Transverse colon (tissue), 4 donors: Measurements from ENCODE around the gene NDST3. TPM values are rescaled to one million over a fixed set of nuclear protein-coding genes. Genes with fewer than 3 reads are reported as not detected.

Experiments used
- DNase-seq: peaks from one replicate; pipeline ENCODE4 v3.0.0-alpha.2; 2019
- H3K27ac ChIP-seq, 4 donors: fragments of 200-600 bp; sonication (generic); 2 replicates each; pipeline ENCODE4 v1.5.1; 2016 to 2018; ENCODE audit warnings: inconsistent platforms in 4 of 4
- H3K27me3 ChIP-seq: fragments of 200-600 bp; sonication (generic); 2 replicates; pipeline ENCODE4 v1.5.1; 2017; ENCODE audit warnings: inconsistent platforms
- H3K36me3 ChIP-seq, 4 donors: fragments of 200-600 bp; sonication (generic); 2 replicates each; pipeline ENCODE4 v1.5.1; 2017 to 2019; ENCODE audit warnings: inconsistent platforms in 4 of 4
- H3K4me1 ChIP-seq, 4 donors: fragments of 200-600 bp; sonication (generic); 2 replicates each; pipeline ENCODE4 v1.5.1; 2017 to 2020; ENCODE audit warnings: inconsistent platforms in 4 of 4
- H3K4me3 ChIP-seq, 4 donors: fragments of 200-600 bp; sonication (generic); 1 replicate in 1 of 4; 2 replicates in 3 of 4; pipeline versions ENCODE4 v1.5.1 to v1.6.1; 2017 to 2019; ENCODE audit warnings: inconsistent platforms in 4 of 4
- H3K9me3 ChIP-seq, 2 donors: fragments of 200-600 bp; sonication (generic); 2 replicates each; pipeline ENCODE4 v1.5.1; 2017 to 2019; ENCODE audit warnings: inconsistent platforms in 2 of 2
- EP300 ChIP-seq: sonication (generic); formaldehyde crosslinking; IDR thresholded peaks from one replicate; pipeline ENCODE4 v1.6.1; 2017; ENCODE audit warnings: antibody characterized with exemption, low read depth
- POLR2A ChIP-seq: fragments of 450-650 bp; IDR thresholded peaks from one replicate; pipeline ENCODE4 v1.6.1; 2016; ENCODE audit warnings: antibody characterized with exemption, mild to moderate bottlenecking, moderate library complexity
- POLR2AphosphoS5 ChIP-seq, 3 donors: sonication (generic); formaldehyde crosslinking; IDR thresholded peaks; one replicate each; pipeline ENCODE4 v1.6.1; 2016; ENCODE audit warnings: antibody characterized with exemption in 3 of 3
- WGBS, 2 donors: methylation state at CpG; one replicate each; pipeline ENCODE4 v1.1.5; 2018; ENCODE audit warnings: low coverage in 1 of 2; 5-methylcytosine and 5-hydroxymethylcytosine counted together
- in situ Hi-C, 4 donors: fragments of 200-750 bp; cut with MboI; loops; one replicate each; pipeline versions ENCODE4 v1.15.0 to v1.15.1; 2017; ENCODE audit warnings: low sequenced_read_pairs in 3 of 4, low pct_ligation_motif_present in 1 of 4, low pct_unique_long_range_greater_than_20kb in 1 of 4
- intact Hi-C: fragments of 100-400 bp; cut with DNase I; formaldehyde crosslinking; loops from one replicate; pipeline ENCODE4 v1.15.1; 2023; ENCODE audit warnings: low total_unique reads
- total RNA-seq, 4 donors: library from RNA; depleted of rRNA; stranded (reverse); fragments of >200 nt; gene quantifications; one replicate each; pipeline ENCODE4 v1.1.0, GENCODE V29; 2016
- TF ChIP-seq, protein P1 (sequence below), 5 experiments: fragments of 200-600 bp in 3 of 5; fragments of 450-650 bp in 2 of 5; sonication (generic) in 3 of 5; IDR thresholded peaks; 1 replicate in 2 of 5; 2 replicates in 3 of 5; pipeline ENCODE4 v1.5.1; 2016 to 2017; ENCODE audit warnings: antibody characterized with exemption in 5 of 5, inconsistent platforms in 3 of 5, mild to moderate bottlenecking in 2 of 5, moderate library complexity in 1 of 5

The NDST3 gene
- total RNA-seq, 4 donors from 2014 or later, result 0.14 to 1.5 TPM; not detected in 2

DNA sequence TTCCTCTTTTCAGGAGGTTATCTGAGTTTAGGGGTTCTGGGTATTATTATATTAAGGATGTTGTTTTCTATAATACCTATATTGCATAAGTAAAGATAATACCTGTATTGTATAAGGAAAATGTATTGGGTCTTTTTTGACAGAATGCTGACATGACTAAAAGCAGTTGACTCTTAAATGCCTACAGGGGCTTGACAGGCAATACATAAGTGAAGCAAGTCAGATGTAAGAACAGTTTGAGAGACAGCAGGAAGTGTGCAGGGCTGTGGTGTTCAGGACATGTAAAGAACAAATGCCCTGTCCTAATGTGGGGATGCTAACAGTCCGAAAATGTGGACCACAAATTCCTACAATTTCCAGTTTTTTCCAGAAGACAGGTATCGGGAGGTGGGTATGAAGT is 30.2 kb upstream of the NDST3 start:
- intact Hi-C loops, result no loop called here
- no peaks in the 10 kb centered on the region for H3K9me3 ChIP-seq
- in situ Hi-C loops, result no loop called here
- 83 to 86% methylated on average over 2 of the region's 2 CpGs for WGBS, 2 donors
- H3K4me3 ChIP-seq, result no peak overlapping the region
- DNase-seq, result no peak
- no peaks in the 10 kb centered on the region for H3K27me3 ChIP-seq
- H3K36me3 ChIP-seq, result no peaks in the 10 kb centered on the region
- TF ChIP-seq, protein P1, sequence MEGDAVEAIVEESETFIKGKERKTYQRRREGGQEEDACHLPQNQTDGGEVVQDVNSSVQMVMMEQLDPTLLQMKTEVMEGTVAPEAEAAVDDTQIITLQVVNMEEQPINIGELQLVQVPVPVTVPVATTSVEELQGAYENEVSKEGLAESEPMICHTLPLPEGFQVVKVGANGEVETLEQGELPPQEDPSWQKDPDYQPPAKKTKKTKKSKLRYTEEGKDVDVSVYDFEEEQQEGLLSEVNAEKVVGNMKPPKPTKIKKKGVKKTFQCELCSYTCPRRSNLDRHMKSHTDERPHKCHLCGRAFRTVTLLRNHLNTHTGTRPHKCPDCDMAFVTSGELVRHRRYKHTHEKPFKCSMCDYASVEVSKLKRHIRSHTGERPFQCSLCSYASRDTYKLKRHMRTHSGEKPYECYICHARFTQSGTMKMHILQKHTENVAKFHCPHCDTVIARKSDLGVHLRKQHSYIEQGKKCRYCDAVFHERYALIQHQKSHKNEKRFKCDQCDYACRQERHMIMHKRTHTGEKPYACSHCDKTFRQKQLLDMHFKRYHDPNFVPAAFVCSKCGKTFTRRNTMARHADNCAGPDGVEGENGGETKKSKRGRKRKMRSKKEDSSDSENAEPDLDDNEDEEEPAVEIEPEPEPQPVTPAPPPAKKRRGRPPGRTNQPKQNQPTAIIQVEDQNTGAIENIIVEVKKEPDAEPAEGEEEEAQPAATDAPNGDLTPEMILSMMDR (IDR thresholded peaks at IDR 0.05), result no peak
- TF ChIP-seq EP300 (no peak), POLR2AphosphoS5 (IDR thresholded peaks at IDR 0.05) (no peak)
- H3K27ac ChIP-seq, result no peak overlapping the region
- H3K4me1 ChIP-seq, result no peaks in the 10 kb centered on the region

- intact Hi-C loops (no loop called here), in situ Hi-C loops (no loop called here)
- Histone ChIP-seq H3K9me3 (no peaks in the 10 kb centered on the region), H3K27me3 (no peaks in the 10 kb centered on the region), H3K4me1 (no peaks in the 10 kb centered on the region), H3K27ac (no peak overlapping the region), H3K4me3 (no peak overlapping the region), H3K36me3 (no peaks in the 10 kb centered on the region)
- TF ChIP-seq POLR2AphosphoS5 (IDR thresholded peaks at IDR 0.05), result no peak
- TF ChIP-seq EP300, result no peak
- TF ChIP-seq, protein P1 (IDR thresholded peaks at IDR 0.05), result no peak
- TF ChIP-seq POLR2A, result no peak
- 79 to 81% methylated on average over 3 of the region's 3 CpGs for WGBS, 2 donors
- no peak for DNase-seq
Observed at GRCh38 chr4:118005883-118006282, 28.4 kb upstream of the NDST3 start.

DNA sequence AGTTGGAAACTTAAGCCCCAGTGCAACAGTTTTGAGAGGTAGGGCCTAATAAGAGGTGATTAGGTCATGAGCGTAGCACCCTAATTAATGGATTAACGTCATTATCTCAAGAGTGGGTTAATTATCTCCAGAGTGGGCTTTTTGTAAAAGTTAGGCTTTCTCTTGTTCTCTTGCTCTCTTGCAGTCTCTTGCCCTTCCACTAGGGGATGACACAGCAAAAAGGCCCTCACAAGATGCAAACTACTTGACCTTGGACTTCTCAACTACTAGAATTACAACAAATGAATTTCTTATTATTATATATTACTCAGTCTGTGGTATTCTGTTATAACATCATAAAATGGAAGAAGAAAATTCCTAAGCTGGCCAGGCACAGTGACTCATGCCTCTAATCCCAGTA is 22.1 kb upstream of the NDST3 start:
- Histone ChIP-seq H3K9me3 (no peaks in the 10 kb centered on the region), H3K36me3 (no peaks in the 10 kb centered on the region), H3K27ac (no peak overlapping the region), H3K27me3 (no peaks in the 10 kb centered on the region), H3K4me3 (no peak overlapping the region), H3K4me1 (no peaks in the 10 kb centered on the region)
- intact Hi-C loops, result no loop called here
- no peak for DNase-seq
- WGBS, 2 donors, result 93 to 100% methylated on average over 1 to 2 of the region's 2 CpGs
- TF ChIP-seq POLR2A, result no peak
- TF ChIP-seq, protein P1 (IDR thresholded peaks at IDR 0.05), result no peak
- no peak for TF ChIP-seq POLR2AphosphoS5 (IDR thresholded peaks at IDR 0.05)
- no peak for TF ChIP-seq EP300
- in situ Hi-C loops, result no loop called here

DNA sequence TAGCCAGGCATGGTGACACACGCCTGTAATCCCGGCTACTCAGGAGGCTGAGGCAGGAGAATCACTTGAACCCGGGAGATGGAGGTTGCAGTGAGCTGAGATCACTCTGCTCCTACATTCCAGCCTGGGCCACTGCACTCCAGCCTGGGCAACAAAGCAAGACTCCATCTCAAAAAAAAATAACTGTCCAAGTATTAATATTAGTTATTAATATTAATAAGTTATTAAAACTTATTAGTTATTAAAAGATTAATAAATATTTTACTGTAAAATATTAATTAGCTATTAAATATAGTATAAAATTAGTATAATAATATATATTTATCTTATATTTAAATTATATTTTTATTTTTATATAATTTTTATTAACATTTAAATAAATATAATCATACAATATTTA is 19.5 kb upstream of the NDST3 start:
- H3K4me3 ChIP-seq, result no peak overlapping the region
- no peaks in the 10 kb centered on the region for H3K9me3 ChIP-seq
- TF ChIP-seq POLR2AphosphoS5 (IDR thresholded peaks at IDR 0.05), result no peak
- TF ChIP-seq, protein P1 (IDR thresholded peaks at IDR 0.05), result no peak
- TF ChIP-seq POLR2A, result no peak
- H3K4me1 ChIP-seq, result no peaks in the 10 kb centered on the region
- in situ Hi-C loops, result no loop called here
- intact Hi-C loops, result no loop called here
- H3K36me3 ChIP-seq, result no peaks in the 10 kb centered on the region
- no peak overlapping the region for H3K27ac ChIP-seq
- DNase-seq, result no peak
- H3K27me3 ChIP-seq, result no peaks in the 10 kb centered on the region
- WGBS, 2 donors, result 95 to 100% methylated on average over 1 to 3 of the region's 3 CpGs
